ENCODE results near the gene TBC1D22A.

TBC1D22A gene

DNA sequence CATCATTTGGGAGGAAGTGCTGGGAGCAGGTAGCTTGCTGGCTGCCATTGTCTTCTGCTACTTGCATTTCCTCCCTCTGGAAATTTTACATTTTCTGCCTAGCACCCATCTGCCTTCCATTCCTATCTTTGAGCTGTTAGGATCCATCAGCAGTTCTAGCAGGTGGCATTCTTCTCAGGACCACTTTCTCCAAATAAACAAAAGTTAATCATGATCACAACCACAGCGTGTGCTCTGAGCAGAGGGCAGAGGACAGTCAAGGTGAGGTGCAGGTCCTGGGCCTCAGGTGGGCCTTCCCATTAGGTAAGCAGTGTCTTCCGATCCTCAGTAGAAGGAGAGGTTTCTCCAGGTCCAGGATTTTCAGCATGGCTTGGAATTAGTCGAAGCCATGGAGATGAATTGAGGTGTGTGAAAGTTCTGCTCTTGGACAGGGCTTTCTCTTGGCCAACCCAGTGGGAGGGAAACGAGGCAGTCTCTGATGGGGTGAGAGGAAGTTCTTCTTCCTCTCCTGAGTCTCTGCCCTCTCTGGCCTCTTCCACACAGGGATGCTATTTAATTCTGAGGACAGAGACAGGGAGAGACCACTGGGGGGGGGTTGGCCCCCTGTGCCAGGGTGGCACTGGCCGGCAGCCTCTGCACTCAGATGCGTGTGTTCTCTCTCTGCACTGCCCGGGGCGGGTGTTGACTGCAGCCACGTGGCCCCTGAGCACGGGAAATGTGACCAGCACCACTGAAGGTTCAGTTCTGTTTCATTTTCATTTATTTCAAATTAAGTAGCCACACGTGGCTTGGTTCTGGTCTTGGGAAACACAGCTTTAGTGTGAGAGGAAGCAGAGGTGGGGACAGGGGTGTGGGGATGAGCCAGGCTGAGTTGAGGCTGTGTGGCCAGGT is 170.8 kb downstream of the TBC1D22A start:
- peak overlapping the region; percentile 48 for H3K27ac Mint-ChIP-seq
- H3K36me3 Mint-ChIP-seq (ENCODE audit: low read depth): peaks cover 88% of the 10 kb centered on the region
- intact Hi-C loops (cut with micrococcal nuclease): no loop called here
- H3K27me3 Mint-ChIP-seq: no peaks in the 10 kb centered on the region
- peaks cover 38% of the 10 kb centered on the region for H3K4me1 Mint-ChIP-seq (ENCODE audit: low read depth)
- H3K4me3 Mint-ChIP-seq: no peak overlapping the region
- H3K9me3 Mint-ChIP-seq: no peaks in the 10 kb centered on the region

DNA sequence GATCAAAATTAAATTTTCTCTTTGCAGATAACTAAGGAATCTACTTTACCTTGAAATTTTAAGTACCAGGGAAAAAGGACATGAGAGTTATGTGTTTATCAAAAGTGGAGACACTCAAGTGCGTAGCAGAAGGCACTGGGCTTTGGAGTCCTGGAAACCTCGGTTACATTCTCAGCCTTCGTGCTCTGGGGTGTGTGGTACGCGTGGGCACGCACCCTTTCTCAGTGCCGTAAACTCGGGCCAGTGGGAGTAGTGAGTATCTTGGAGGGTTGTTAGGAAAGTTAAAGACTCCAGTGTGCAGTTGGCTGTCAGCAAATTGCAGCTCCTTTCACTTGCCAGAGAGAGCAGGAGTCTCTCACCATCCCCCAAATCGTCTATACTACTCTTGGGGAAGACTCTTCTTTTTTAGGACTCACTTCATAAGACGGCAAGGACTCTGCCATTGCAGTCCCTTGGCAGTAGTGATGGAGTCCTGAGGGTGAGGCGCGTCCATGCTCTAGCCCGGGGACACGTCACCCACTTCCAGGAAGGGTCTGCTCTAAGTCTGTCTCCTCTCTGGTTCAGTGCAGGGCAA is 171.8 kb downstream of the TBC1D22A start:
- H3K9me3 Mint-ChIP-seq: no peaks in the 10 kb centered on the region
- H3K4me1 Mint-ChIP-seq (ENCODE audit: low read depth): peaks cover 38% of the 10 kb centered on the region
- no peak overlapping the region for H3K27ac Mint-ChIP-seq
- H3K27me3 Mint-ChIP-seq: no peaks in the 10 kb centered on the region
- peaks cover 84% of the 10 kb centered on the region for H3K36me3 Mint-ChIP-seq (ENCODE audit: low read depth)
- no peak overlapping the region for H3K4me3 Mint-ChIP-seq
- intact Hi-C loops (cut with micrococcal nuclease): no loop called here

DNA sequence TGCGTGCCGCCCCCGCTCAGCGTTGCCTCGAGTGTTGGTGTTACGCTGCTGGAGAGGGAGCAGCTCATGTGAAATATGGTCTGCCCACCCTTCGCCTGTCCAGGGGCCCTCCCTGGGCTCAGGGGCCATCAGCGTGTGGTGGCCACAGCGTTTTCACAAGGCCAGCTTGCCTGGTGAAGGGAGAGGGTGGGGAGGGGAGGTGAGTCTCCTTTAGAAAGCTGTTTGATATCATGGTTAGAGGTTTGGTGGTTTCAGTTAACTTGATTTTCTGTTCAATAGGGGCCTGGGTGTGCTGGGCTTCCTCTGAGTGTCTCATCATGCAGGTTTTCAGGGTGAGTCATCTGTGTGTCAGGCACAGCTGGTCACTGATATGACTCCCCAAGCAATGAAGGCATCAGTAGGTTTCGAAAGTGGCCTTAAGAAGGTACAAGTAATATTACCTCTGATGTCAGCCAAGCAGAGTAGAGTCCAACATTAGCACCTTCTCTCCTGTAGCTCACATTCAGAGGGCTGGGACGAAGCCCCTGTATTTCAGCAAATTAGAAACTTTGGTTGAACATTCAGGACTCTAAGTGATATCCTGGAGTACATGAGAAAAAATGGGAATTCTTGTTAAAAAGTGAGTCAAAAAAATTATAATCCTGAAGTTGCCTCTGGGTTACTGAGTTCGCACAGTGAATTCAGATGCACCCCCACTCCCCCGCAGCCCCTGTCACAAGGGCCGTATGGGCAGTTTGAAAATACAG is 172.5 kb downstream of the TBC1D22A start:
- no peak overlapping the region for H3K4me3 Mint-ChIP-seq
- H3K27ac Mint-ChIP-seq: peak overlapping the region; percentile 55
- intact Hi-C loops (cut with micrococcal nuclease): no loop called here
- peaks cover 43% of the 10 kb centered on the region for H3K4me1 Mint-ChIP-seq (ENCODE audit: low read depth)
- peaks cover 84% of the 10 kb centered on the region for H3K36me3 Mint-ChIP-seq (ENCODE audit: low read depth)
- H3K27me3 Mint-ChIP-seq: no peaks in the 10 kb centered on the region
- H3K9me3 Mint-ChIP-seq: no peaks in the 10 kb centered on the region

DNA sequence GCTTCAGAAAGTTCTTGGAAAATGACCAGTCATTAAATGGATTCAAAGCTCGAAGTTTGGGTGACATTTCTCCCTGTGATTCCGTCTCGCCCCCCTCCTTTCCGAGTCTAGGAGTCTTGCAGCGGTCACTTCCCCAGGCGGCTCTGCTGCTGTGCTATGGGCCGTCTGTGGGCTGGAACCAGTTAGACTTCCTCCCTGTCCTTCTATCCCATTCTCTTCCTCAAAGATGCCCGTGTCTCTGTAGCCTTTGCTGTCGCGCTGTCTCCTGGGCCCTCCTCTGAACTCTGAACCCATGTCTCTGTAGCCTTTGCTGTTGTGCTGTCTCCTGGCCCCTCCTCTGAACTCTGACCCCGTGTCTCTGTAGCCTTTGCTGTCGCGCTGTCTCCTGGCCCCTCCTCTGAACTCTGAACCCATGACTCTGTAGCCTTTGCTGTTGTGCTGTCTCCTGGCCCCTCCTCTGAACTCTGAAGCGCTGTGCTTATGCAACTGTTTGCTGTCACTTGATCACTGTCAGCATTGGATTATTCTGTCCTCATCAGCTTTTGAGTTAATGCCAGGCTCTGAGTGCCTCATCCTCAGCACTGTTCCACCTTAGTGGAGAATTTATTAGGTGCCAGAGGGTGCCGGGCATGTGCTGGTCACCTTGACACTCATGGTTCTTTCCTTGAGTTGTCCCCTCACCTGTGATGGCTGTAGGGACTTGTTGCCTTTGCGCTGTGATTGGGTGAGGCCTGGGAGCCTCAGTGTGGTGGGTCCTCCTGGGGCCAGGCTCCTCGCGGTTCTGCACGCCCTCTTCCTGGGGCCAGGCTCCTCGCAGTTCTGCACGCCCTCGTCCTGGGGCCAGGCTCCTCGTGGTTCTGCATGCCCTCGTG is 173.3 kb downstream of the TBC1D22A start:
- intact Hi-C loops (cut with micrococcal nuclease): no loop called here
- H3K4me3 Mint-ChIP-seq: no peak overlapping the region
- no peaks in the 10 kb centered on the region for H3K27me3 Mint-ChIP-seq
- peaks cover 78% of the 10 kb centered on the region for H3K36me3 Mint-ChIP-seq (ENCODE audit: low read depth)
- no peaks in the 10 kb centered on the region for H3K9me3 Mint-ChIP-seq
- H3K27ac Mint-ChIP-seq: peak overlapping the region; percentile 55
- H3K4me1 Mint-ChIP-seq (ENCODE audit: low read depth): peaks cover 43% of the 10 kb centered on the region

DNA sequence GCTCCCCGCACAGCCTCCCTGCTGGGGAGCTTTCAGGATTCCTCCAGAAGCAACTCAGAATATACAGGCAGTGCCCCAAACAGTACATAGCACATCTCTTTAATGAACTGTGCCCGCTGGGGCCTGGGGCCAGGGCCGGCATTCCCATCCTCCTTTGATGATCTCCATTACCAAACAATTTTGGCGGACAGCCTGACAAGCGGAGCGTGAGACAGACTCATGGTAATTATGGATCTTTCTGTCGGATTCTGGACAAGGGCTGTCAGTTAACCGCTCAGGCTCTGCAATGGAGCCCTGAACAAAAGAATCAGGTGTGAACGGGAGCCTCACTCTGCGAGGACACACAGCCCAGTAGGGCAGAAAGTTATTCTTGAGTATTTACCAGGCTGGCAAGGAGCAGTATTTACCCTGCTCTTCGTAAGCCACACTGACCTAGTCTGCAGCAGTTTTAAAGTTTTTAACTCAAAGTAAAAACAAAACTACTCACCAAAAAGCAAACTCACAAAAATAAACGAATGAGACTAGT is 174.0 kb downstream of the TBC1D22A start:
- H3K27ac Mint-ChIP-seq: peak overlapping the region; percentile 55
- peaks cover 43% of the 10 kb centered on the region for H3K4me1 Mint-ChIP-seq (ENCODE audit: low read depth)
- H3K4me3 Mint-ChIP-seq: no peak overlapping the region
- H3K27me3 Mint-ChIP-seq: no peaks in the 10 kb centered on the region
- H3K9me3 Mint-ChIP-seq: no peaks in the 10 kb centered on the region
- H3K36me3 Mint-ChIP-seq (ENCODE audit: low read depth): peaks cover 71% of the 10 kb centered on the region
- intact Hi-C loops (cut with micrococcal nuclease): no loop called here

DNA sequence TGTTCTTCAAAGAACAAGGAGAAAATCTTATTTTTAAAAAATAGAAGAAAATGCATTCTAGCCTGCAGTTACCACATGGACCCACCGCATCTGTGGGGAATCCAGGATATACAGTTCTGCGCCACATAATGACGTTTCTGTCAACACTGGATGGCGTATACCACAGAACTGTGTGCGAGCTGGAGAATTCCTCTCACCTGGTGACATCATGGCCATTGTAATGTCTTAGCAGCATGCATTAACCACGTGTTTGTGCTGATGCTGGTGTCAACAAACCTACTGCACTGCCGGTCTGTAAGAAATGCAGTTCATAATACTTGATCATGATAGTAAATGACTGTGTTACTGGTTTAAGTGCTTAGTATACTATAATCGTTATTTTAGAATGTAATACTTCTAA is 174.7 kb downstream of the TBC1D22A start:
- Mint-ChIP-seq H3K4me1 (ENCODE audit: low read depth) (peaks cover 37% of the 10 kb centered on the region), H3K4me3 (no peak overlapping the region), H3K36me3 (ENCODE audit: low read depth) (peaks cover 64% of the 10 kb centered on the region), H3K27me3 (no peaks in the 10 kb centered on the region), H3K27ac (no peak overlapping the region), H3K9me3 (no peaks in the 10 kb centered on the region)
- intact Hi-C loops (cut with micrococcal nuclease): no loop called here

DNA sequence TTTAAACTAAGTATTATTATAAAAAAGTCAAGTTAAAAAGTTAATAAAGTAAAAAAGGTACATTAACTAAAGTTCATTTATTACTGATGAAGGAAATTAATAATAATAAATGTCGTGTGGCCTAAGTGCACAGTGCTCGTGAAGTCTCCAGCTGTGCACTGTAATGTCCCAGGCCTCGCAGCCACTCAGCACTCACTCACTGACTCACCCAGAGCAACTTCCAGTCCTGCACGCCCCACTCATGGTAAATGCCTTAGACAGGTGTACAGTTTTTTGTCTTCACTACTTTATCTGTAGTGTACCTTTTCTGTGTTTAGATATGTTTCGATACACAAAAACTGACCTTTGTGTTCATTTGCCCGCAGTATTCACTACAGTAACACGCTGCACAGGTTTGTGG is 175.5 kb downstream of the TBC1D22A start:
- Mint-ChIP-seq H3K4me3 (no peak overlapping the region), H3K36me3 (ENCODE audit: low read depth) (peaks cover 60% of the 10 kb centered on the region), H3K27ac (no peak overlapping the region), H3K9me3 (no peaks in the 10 kb centered on the region), H3K27me3 (no peaks in the 10 kb centered on the region), H3K4me1 (ENCODE audit: low read depth) (peaks cover 40% of the 10 kb centered on the region)
- intact Hi-C loops (cut with micrococcal nuclease): no loop called here

DNA sequence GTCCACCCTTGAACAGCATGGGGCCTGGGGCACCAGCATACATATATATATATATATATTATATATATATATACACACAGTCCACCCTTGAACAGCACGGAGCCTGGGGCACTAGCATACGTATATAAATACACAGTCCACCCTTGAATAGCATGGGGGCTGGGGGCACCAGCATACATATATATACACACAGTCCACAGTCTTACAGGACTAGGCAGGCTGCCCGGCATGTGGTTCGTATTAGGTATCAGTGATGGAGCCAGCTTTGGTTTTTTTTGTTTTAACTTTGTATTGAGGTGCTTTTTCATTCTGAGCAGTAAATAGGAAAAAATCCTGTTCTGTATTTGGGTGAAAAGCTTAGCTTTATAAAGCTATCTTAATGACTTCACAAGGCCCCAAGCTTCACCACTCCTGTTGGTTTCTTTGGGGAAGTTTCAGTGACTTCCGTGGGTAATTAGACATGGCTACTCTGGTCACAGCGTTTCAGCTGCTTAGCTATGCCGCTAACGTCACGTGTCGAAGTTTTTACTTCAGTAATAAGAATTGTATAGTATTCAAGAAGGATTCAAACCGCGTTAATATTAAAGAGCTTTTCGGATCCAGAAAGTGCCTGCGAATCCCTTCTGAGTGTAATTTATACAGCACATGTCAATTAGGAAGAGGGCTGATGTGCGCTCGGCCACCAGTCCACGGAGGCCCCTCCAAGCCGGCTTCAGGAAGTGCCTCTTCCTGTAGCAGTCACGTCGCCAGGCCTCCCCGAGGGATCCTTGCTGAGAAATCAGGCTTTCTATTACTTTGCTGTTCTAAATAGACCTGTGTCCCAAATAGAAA is 179.7 kb downstream of the TBC1D22A start:
- Mint-ChIP-seq H3K9me3 (no peaks in the 10 kb centered on the region), H3K36me3 (ENCODE audit: low read depth) (peaks cover 65% of the 10 kb centered on the region), H3K4me1 (ENCODE audit: low read depth) (peaks cover 22% of the 10 kb centered on the region), H3K4me3 (peak overlapping the region; percentile 44), H3K27ac (peak overlapping the region; percentile 83), H3K27me3 (no peaks in the 10 kb centered on the region)
- intact Hi-C loops (cut with micrococcal nuclease): no loop called here

DNA sequence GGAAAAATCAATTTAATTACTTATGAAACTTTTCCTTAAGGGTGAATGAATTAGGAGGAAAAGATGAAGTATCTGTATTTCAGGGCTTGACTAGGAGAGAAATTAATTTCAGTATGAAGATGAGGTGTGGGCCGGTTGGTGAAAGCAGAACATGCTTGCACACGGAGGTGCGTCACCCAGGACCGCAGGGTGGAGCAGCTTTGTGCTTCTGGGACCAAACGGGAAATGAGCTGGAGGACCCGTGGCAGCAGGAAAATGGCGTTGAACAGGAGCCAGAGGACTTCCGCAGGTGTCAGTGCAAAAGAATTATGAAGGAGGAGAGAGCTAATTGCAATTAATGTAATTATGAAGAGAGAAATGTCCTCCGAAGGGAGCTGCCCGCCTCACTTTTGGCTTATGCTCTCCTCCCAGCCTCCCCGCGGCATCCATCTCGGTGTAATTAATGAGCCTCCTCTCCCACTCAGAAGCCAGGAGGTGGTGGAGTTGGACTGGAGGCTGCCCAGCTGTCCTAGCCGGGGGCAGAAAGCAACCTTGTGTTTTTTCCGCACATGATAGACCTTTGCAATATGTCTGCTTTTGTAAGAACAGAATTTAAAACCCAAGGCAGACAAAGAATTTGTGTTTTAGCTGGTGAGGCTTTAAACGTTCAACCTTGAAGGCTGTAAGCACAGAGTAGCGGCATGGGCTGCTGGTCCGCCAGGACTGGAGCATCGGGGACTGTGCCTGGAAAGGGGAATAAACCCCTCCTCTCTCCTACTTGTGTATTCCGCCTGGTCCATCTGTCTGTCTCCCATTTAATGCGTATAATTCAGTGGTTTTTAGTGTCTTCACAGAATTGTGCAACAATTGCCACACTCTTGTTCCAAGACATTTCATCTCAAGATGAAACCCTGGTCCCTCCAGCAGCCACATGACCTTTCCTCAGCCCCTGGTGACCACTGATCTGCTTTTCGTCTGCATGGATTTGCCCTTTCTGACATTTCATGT is 180.6 kb downstream of the TBC1D22A start:
- peak overlapping the region; percentile 44 for H3K4me3 Mint-ChIP-seq
- peak overlapping the region; percentile 83 for H3K27ac Mint-ChIP-seq
- H3K4me1 Mint-ChIP-seq (ENCODE audit: low read depth): peaks cover 22% of the 10 kb centered on the region
- intact Hi-C loops (cut with micrococcal nuclease): no loop called here
- H3K36me3 Mint-ChIP-seq (ENCODE audit: low read depth): peaks cover 70% of the 10 kb centered on the region
- no peaks in the 10 kb centered on the region for H3K9me3 Mint-ChIP-seq
- H3K27me3 Mint-ChIP-seq: no peaks in the 10 kb centered on the region

DNA sequence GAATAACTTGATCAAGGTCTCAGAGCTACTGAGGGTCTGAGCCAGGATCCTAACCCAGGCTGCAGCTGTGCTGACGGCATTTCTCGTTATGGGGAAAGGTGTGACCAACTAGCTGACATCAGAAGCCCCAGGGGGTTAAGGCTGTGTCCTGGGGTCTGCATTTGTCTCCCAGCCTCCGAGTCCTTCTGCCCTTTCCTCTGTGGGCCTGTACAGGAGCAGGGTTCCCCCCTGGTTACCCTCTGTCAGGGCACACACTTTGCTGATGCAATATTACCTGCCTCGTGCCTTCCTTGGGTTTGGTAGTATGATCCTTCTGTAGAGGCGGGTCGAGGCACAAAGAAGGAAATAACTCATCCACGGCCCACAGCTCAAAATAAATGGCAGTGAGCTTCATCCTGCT is 183.0 kb downstream of the TBC1D22A start:
- H3K36me3 Mint-ChIP-seq (ENCODE audit: low read depth): peaks cover 77% of the 10 kb centered on the region

DNA sequence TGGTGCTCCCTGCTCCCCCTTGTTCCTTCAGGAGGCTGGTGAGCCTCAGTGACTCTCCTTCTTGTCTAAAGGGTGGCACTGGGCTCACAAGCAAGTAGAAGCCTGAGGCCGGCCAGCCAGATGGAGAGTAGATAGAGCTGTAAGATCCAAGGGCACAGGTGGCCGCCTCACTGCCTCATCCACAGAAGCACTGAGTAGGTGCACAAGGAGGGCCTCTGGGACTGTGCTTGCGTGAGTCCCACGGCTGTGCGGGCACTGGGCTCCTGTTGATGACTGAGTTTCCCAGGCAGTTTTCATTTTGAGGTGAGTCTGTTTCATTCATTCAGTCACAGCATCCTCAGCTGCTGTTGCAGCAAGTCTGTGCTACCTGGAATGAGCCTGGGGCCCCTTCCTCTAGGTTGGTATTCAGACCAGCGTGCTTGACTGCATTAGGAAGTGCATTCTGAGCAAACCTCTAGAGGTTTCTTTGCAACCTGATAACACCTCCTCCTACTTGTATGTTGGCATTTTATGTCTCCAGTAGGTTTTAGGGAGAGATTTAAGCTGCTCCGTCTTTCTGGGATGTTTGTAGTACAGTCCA is 184.0 kb downstream of the TBC1D22A start:
- H3K4me3 Mint-ChIP-seq: no peak overlapping the region
- H3K27ac Mint-ChIP-seq: no peak overlapping the region
- peaks cover 17% of the 10 kb centered on the region for H3K4me1 Mint-ChIP-seq (ENCODE audit: low read depth)
- no peaks in the 10 kb centered on the region for H3K27me3 Mint-ChIP-seq
- H3K36me3 Mint-ChIP-seq (ENCODE audit: low read depth): peaks cover 86% of the 10 kb centered on the region
- intact Hi-C loops (cut with micrococcal nuclease): no loop called here
- no peaks in the 10 kb centered on the region for H3K9me3 Mint-ChIP-seq

More for the DNA sequence above, 183.0 kb downstream of the TBC1D22A start:
- intact Hi-C loops (cut with micrococcal nuclease): no loop called here
- H3K4me1 Mint-ChIP-seq (ENCODE audit: low read depth): peaks cover 17% of the 10 kb centered on the region
- H3K27me3 Mint-ChIP-seq: no peaks in the 10 kb centered on the region
- H3K27ac Mint-ChIP-seq: no peak overlapping the region
- H3K9me3 Mint-ChIP-seq: no peaks in the 10 kb centered on the region
- H3K4me3 Mint-ChIP-seq: no peak overlapping the region
